Caco-2 (cell line): ENCODE measurements around the gene FGF23. TPM values are rescaled to one million over a fixed set of nuclear protein-coding genes. Genes with fewer than 3 reads are reported as not detected.

Source experiments
- BruUV-seq: library from RNA; stranded (reverse); fragments of 400-500 nt; replicated peaks from 2 replicates; lab custom pipeline; 2021; lab: Mats Ljungman, UMichigan
- CTCF ChIA-PET: fragments of 300-600 bp; sonication (Branson Sonifier 250); formaldehyde crosslinking; loops from one replicate; lab custom pipeline; 2022; ENCODE audit warnings: antibody characterized with exemption; lab: Charles Lee
- POLR2A ChIA-PET: fragments of 300-600 bp; sonication (Branson Sonifier 250); formaldehyde crosslinking; loops from one replicate; lab custom pipeline; 2022; ENCODE audit warnings: antibody characterized with exemption; lab: Charles Lee
- DNase-seq, 2 experiments: peaks; one replicate each; pipeline versions ENCODE4 v3.0.0 to v3.0.0-alpha.2; 2020 to 2022
- H3K27me3 ChIP-seq: replicated peaks from 2 replicates; pipeline ENCODE4 v1.6.0; 2011; ENCODE audit warnings: low read length; ENCODE audit not compliant: control insufficient read depth, insufficient read depth
- H3K36me3 ChIP-seq: 2 replicates; pipeline ENCODE4 v1.5.1; 2011; ENCODE audit warnings: low read length; ENCODE audit not compliant: control insufficient read depth, insufficient read depth
- H3K4me1 ChIP-seq: fragments of 250-450 bp; sonication (Bioruptor Pico); 2 replicates; pipeline ENCODE4 v1.5.1; 2020; ENCODE audit warnings: mild to moderate bottlenecking
- H3K4me3 ChIP-seq: 2 replicates; pipeline ENCODE4 v1.5.1; 2011; ENCODE audit warnings: low read depth, mild to moderate bottlenecking, control low read depth, low read length
- H3K9me3 ChIP-seq: fragments of 250-450 bp; sonication (Bioruptor Pico); 2 replicates; pipeline ENCODE4 v1.5.1; 2020; ENCODE audit warnings: mild to moderate bottlenecking, moderate library complexity
- H3K27ac Mint-ChIP-seq: one replicate; pipeline ENCODE4 v1.8.0; 2022; ENCODE audit warnings: mixed read lengths; ENCODE audit not compliant: unreplicated experiment
- H3K27me3 Mint-ChIP-seq: one replicate; pipeline ENCODE4 v1.8.0; 2022; ENCODE audit warnings: mixed read lengths; ENCODE audit not compliant: insufficient read depth, unreplicated experiment
- H3K36me3 Mint-ChIP-seq: one replicate; pipeline ENCODE4 v1.8.0; 2022; ENCODE audit warnings: mild to moderate bottlenecking, mixed read lengths; ENCODE audit not compliant: insufficient read depth, unreplicated experiment
- H3K4me1 Mint-ChIP-seq: one replicate; pipeline ENCODE4 v1.8.0; 2022; ENCODE audit warnings: low read depth, mixed read lengths; ENCODE audit not compliant: unreplicated experiment
- H3K4me3 Mint-ChIP-seq: one replicate; pipeline ENCODE4 v1.8.0; 2022; ENCODE audit warnings: mild to moderate bottlenecking, moderate library complexity, mixed read lengths; ENCODE audit not compliant: unreplicated experiment
- H3K9me3 Mint-ChIP-seq: one replicate; pipeline ENCODE4 v1.8.0; 2022; ENCODE audit warnings: mixed read lengths; ENCODE audit not compliant: unreplicated experiment
- CTCF ChIP-seq, 2 experiments: fragments of 200-600 bp in 1 of 2; IDR thresholded peaks; 1 replicate in 1 of 2; 2 replicates in 1 of 2; pipeline versions ENCODE4 v1.5.1 to v1.8.0; 2011 to 2022; ENCODE audit warnings: antibody characterized with exemption in 1 of 2, control low read depth in 1 of 2, inconsistent platforms in 1 of 2, low read depth in 1 of 2, low read length in 1 of 2, mild to moderate bottlenecking in 1 of 2, moderate library complexity in 1 of 2; ENCODE audit not compliant: insufficient read depth in 1 of 2, severe bottlenecking in 1 of 2, unreplicated experiment in 1 of 2
- intact Hi-C: fragments of 100-400 bp; cut with micrococcal nuclease; formaldehyde crosslinking; loops from one replicate; pipeline ENCODE4 v1.10.0; 2022; ENCODE audit not compliant: unreplicated experiment
- total RNA-seq: library from RNA; stranded (reverse); gene quantifications from 2 replicates; pipeline ENCODE4 v1.2.3, GENCODE V29; 2022

The FGF23 gene
- total RNA-seq, 1 experiment from 2014 or later, result not detected

GRCh38 chr12:4387607-4388006 is 8.1 kb upstream of the FGF23 start:
- no peak for TF ChIP-seq CTCF (IDR thresholded peaks at IDR 0.05; ENCODE audit: insufficient read depth in 1 of 2, low read depth in 1 of 2, low read length in 1 of 2, severe bottlenecking in 1 of 2, unreplicated experiment in 1 of 2)
- H3K4me1 Mint-ChIP-seq, result no peaks in the 10 kb centered on the region
- peaks cover 25% of the 10 kb centered on the region for H3K27me3 Mint-ChIP-seq
- Histone ChIP-seq H3K27me3 (no peaks in the 10 kb centered on the region), H3K4me3 (no peak overlapping the region), H3K36me3 (no peaks in the 10 kb centered on the region), H3K9me3 (no peaks in the 10 kb centered on the region), H3K4me1 (no peaks in the 10 kb centered on the region)
- intact Hi-C loops, result no loop called here
- DNase-seq, result no peak
- no peak overlapping the region for H3K27ac Mint-ChIP-seq
- no peak overlapping the region for H3K4me3 Mint-ChIP-seq
- no TSS peak for BruUV-seq
- no peaks in the 10 kb centered on the region for H3K9me3 Mint-ChIP-seq
- no peaks in the 10 kb centered on the region for H3K36me3 Mint-ChIP-seq
- CTCF ChIA-PET, result no interaction called here
- POLR2A ChIA-PET, result no interaction called here

DNA sequence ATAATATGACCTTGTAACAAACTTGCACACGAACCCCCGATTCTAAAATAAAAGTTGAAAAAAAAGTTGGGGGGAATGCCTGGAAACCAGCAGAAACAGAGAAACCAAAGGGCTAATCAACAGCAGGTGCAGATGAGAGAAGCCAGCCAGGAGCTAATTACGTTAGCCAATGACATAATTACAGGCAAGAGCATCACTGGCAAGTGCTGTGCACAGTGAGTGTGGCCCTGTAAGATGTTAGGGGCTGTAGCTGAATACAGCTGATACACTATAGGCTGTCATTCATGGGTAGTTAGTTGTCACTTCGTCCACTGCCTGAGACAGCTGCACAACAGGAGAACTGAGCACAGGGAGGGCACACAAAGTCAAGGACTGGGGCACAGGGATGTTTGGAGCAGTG is 7.3 kb upstream of the FGF23 start:
- Histone ChIP-seq H3K36me3 (no peaks in the 10 kb centered on the region), H3K4me3 (no peak overlapping the region), H3K9me3 (no peaks in the 10 kb centered on the region), H3K27me3 (no peaks in the 10 kb centered on the region), H3K4me1 (no peaks in the 10 kb centered on the region)
- Mint-ChIP-seq H3K27ac (no peak overlapping the region), H3K9me3 (no peaks in the 10 kb centered on the region), H3K36me3 (no peaks in the 10 kb centered on the region), H3K4me3 (no peak overlapping the region), H3K4me1 (no peaks in the 10 kb centered on the region), H3K27me3 (peaks cover 25% of the 10 kb centered on the region)
- ChIA-PET POLR2A (no interaction called here), CTCF (no interaction called here)
- BruUV-seq, result no TSS peak
- no peak for DNase-seq
- no peak for TF ChIP-seq CTCF (IDR thresholded peaks at IDR 0.05; ENCODE audit: insufficient read depth in 1 of 2, low read depth in 1 of 2, low read length in 1 of 2, severe bottlenecking in 1 of 2, unreplicated experiment in 1 of 2)
- intact Hi-C loops, result no loop called here

DNA sequence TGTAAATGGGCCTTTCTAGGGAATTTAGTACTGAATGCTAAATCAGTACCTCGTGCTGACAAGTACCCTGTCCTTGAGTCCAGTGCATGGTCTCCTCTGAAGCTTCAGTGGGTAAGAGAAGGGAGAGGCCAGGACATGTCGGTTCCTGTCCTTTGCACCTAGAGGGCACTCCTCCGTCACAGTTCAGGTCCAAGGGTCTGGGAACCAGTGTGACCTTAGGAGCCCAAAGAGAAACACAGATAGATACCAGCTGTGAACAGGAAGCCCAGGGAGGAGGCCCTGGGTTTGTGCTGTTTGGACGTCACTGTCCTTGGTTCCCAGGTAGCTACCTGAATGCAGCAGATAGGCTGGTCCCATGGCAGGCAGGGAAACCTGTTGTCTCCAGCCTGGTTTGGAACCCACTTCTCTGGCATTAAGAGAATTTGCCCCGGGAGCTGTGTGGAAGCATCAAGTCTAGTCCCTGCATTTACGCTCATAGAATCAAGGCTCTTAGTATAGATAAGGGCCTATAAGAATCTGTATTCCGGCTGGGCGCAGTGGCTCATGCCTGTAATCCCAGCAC is 3.9 kb upstream of the FGF23 start:
- H3K4me1 ChIP-seq, result peaks cover 10% of the 10 kb centered on the region
- ChIA-PET CTCF (interaction anchor here (0.8 to 0.9 kb wide), 2 partner anchors 32 to 37 kb away, joined by 4 to 5 read pairs; no protein-coding TSS in a partner anchor), POLR2A (no interaction called here)
- H3K4me3 Mint-ChIP-seq, result no peak overlapping the region
- no peak overlapping the region for H3K27ac Mint-ChIP-seq
- H3K9me3 Mint-ChIP-seq, result no peaks in the 10 kb centered on the region
- H3K36me3 ChIP-seq, result no peaks in the 10 kb centered on the region
- no peaks in the 10 kb centered on the region for H3K36me3 Mint-ChIP-seq
- no TSS peak for BruUV-seq
- peaks cover 9% of the 10 kb centered on the region for H3K27me3 Mint-ChIP-seq
- peaks cover 9% of the 10 kb centered on the region for H3K4me1 Mint-ChIP-seq
- H3K9me3 ChIP-seq, result no peaks in the 10 kb centered on the region
- TF ChIP-seq CTCF (IDR thresholded peaks at IDR 0.05; ENCODE audit: insufficient read depth in 1 of 2, low read depth in 1 of 2, low read length in 1 of 2, severe bottlenecking in 1 of 2, unreplicated experiment in 1 of 2), result peak in 1 of 2 experiments; percentile 43
- H3K4me3 ChIP-seq, result no peak overlapping the region
- intact Hi-C loops, result no loop called here
- peak; percentile 54 to 56 for DNase-seq
- no peaks in the 10 kb centered on the region for H3K27me3 ChIP-seq
